Measurements from ENCODE around the gene CACNA1S.

- TF ChIP-seq CTCF (IDR thresholded peaks at IDR 0.05; ENCODE audit: low read length) (no peak), EZH2 (optimal IDR thresholded peaks at IDR 0.05; ENCODE audit: low read depth, low read length) (no peak), EZH2phosphoT487 (IDR thresholded peaks at IDR 0.05; ENCODE audit: low read length) (no peak)
These were observed 33.6 kb upstream of the CACNA1S start for GRCh38 chr1:201145816-201146215.

Data from MM.1S (cell line).